GM19035 (cell line): ENCODE measurements around the gene PRPF40B.

Experiments used
- ATAC-seq: cut with Tn5 transposase; IDR thresholded peaks from one replicate; pipeline ENCODE4 v1.9.1; 2021; ENCODE audit not compliant: unreplicated experiment

Gene PRPF40B

DNA sequence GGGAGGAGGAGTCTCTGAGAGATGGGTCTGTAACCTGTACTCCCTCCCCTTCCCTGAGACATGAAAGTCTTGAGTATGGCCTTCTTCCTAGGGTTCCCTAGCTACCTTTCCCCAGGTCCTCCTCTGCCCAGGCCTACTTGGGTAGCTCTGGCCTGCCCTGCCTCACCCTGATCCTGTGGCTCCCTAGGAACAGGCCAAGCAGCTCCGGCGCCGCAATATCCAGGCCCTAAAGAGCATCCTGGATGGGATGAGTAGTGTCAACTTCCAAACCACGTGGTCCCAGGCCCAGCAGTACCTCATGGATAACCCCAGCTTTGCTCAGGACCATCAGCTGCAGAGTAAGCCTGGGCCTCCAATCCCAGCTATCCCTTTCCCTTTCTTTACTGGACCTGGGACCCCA is 12.3 kb downstream of the PRPF40B start:
- ATAC-seq: no peak

DNA sequence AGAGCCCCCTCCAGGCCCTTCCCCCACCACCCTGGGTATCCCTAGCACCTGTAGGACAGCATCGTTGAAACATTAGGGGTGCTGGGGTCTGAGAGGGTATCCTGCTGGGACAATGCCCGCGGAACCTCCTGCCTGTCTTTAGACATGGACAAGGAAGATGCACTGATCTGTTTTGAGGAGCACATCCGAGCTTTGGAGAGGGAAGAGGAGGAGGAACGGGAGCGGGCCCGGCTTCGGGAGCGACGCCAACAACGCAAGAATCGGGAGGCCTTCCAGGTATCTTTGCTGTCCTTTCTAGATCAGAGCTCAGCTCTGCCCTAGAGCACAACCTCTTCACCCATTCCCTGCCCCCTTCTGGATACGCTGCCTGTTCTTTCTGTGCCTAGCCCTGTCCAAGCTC is 13.2 kb downstream of the PRPF40B start:
- no peak for ATAC-seq

- peak; percentile 58 for ATAC-seq
Observed at GRCh38 chr12:49636979-49637755, 13.8 kb downstream of the PRPF40B start.

GRCh38 chr12:49641748-49642369 is 18.5 kb downstream of the PRPF40B start:
- no peak for ATAC-seq

- ATAC-seq: no peak
Observed at GRCh38 chr12:49642370-49642802, 19.0 kb downstream of the PRPF40B start.

- no peak for ATAC-seq
Observed at GRCh38 chr12:49643135-49643534, 19.8 kb downstream of the PRPF40B start.

DNA sequence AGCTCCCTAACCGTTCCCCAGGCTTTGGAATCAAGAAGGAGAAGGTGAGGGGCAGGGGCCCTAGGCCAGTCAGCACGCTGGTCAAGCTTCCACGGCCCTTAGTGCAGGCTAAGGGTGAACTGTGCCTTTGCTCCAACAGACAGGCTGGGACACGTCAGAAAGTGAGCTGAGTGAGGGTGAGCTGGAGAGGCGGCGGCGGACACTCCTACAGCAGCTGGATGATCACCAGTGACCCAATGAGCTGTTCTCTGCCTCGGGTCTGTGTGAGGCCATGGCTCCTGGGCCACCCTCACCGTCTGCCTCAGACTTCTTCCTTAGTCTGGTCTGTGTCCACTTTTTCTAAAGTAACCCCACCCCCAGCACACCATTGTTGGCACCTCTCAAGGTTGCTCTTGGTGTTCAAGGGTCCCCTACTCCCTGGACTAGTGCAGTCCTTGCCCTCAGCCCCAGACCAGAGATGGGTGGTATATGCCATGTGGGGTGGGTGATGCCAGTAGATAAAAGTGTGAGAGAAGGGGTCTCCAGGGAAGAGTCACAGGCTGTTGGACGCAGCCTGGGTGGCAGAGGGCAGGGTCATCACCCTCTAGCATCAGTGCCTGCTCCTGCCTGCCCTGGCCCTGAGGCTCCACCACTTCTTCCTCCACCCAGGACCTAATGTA is 20.7 kb downstream of the PRPF40B start:
- ATAC-seq: no peak

DNA sequence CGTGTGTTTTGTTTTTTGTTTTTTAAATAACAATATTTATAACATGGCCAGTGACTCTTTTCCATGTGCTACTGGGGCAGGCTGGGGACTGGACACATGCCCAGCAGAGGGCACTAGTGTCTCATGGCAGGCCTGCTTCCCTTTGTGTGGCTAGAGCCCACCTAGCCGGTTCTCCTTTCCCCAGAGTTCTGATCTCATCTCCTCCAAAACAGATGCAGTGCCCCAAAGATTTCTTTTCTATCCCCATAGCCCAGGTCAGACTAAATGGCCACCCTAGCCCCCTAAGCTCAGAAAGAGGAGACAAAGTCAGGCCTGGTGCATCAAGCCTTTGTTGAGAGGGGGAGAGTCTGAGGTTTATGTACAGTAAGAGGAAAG is 21.2 kb downstream of the PRPF40B start:
- ATAC-seq: no peak

GRCh38 chr12:49645146-49646039 is 22.0 kb downstream of the PRPF40B start:
- no peak for ATAC-seq

DNA sequence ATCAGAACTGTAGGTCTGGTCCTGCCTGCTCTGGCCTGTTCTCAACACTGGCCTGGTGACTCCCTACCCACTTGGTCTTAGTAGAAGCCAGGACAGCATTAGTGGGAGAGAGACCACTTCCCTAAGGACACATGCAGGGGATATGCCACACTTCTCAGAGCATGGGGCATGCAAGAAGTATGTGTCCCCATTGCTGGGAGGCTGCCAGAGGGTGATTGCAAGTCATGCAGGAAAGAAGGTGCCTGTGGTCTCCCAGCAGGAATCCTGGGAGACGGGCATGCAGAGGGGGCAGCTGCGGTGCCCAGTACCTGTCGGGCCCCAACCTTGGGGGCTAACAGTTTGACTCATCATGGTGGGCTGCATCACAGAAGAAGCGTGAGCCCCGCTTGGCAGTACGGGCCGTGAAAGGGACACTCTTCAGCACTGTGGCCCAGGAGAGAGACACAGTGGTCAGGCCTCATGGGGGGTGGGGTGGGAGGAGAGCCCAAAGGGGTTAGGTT is 23.0 kb downstream of the PRPF40B start:
- ATAC-seq: no peak

DNA sequence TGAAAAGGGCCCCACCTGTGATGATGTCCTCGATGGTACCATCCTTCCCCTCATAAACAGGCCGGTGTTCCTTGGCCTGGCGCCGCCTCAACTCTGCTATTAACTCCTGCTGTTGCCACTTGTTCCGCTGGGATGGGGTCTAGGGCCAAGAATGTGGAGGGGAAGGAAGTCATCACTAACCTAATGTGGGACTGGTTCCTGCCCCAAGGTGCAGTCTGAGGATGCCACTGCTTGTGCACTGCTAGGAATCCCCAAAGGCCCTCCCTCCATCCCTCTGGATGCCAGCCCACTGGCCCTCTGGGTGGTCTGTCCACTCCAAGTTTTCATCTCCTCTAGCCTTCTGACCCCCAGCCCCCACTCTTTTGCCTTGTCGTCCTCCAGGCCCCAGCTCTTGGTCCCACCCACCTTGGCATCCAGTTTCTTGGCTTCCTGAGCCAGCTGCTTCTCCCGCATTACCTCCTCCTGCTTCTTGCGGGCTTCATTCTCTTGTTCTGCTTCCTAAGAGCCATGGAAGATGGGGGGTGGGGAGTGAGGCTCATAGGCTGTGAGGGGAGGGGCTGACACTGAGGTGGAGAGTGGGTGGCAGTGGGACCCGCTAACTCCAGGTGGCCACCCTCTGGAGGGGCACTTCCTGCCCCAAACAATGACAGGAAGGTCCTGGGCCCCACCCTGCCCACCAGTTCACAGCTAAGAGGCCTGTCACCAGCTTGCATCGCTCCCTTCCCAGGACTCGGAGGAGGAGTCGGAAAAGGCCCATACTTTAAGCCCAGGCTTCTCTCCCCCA is 23.7 kb downstream of the PRPF40B start:
- ATAC-seq: no peak

GRCh38 chr12:49647827-49648711 is 24.7 kb downstream of the PRPF40B start:
- ATAC-seq: no peak

DNA sequence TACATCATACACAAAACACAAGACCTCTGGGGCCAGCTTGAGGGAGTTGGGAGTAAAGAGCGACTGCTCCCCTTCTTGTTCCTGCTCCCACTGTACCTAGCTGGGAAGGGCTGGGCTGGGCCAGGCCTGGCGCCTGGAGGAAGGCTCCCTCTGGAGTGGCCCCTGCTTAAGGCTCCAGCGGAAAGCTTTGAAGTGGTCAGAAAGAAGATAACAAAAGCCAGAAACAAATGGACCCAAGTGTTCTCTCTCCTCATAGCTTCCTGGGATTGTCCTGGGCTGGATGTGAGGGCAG is 25.3 kb downstream of the PRPF40B start:
- ATAC-seq: no peak

DNA sequence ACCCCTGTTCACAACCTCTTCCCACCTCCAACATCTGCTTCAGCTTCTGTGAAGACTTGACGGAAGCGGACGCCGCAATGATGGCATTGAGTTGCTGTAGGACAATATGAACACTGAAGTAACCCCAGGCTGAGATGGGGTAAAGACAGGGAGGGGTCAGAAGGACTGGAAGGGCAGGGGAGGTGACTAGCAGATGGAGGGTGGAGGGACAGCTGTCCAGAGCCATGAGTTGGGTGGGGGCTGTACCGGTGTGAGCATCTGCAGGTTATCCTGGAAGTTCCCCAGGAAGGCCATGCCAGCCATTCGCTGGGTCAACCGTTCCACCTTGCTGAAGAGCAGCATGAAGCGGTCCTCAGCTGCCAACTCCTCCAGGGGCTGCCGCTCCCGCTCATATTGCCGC is 26.1 kb downstream of the PRPF40B start:
- no peak for ATAC-seq

GRCh38 chr12:49649892-49650291 is 26.5 kb downstream of the PRPF40B start:
- no peak for ATAC-seq

DNA sequence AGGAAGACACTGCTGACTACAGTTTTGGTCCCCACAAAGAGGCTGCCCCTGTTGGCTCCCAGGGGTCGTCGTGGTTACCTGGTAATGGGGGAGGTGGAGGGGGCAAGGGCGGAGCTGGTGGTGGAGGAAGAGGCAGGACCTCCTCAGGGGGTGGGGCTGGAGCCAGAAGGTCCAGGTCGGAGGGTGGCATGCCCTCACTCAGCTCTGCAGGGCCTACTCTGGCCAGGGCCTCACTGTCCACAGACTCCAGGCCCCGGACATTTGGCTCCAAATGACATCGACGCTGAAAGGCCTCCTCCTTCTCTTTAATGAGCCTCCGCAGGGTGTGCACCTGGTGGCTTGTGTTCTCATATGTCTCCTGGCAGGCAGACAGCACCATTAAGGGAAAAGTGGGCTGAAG is 28.5 kb downstream of the PRPF40B start:
- ATAC-seq: no peak

DNA sequence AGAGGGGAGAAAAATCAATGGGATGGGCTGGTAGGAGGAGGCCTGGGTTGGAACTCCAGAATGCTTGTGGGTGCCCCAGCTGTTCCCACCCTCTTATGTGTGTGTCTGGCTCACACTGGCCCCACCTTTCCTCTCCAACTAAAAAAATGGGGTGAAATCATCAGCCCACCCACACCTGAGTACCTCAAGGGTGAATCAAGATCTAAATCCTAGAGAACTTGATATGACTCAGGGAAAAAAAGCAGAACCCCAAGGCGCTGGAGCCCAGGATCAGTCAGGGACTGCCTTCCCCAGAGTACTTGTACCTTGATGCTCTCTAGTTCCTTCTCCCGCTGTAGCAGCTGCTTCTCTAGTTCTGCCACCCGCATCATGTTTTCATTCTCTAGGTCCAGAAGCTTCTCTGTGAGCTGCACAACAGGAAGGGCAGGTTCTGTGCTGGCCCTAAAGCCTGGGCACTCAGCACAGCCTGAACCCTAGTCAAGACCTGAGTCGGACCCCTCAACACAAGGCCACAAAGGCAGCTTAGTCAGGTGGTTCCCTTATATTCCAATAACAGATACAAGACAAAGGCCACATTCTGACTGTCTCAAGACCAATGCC is 29.7 kb downstream of the PRPF40B start:
- no peak for ATAC-seq

DNA sequence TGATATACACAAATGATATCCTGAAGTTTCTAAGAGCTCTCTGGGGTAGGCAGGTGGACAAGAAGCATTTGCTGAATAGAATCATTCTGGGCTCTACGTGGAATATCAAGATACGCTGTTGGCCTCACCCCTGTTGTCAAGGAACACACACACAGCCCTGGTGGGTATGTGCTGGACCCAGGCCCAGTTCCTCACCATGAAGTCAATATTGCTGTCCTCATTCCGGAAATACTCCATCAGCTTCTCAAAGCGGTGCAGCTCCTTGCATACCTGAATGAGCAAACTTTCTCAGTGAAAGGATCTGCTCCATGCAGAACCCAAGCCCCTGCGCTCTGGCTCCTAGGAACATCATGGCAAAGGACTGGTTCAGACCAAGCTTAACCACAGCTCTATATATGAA is 31.4 kb downstream of the PRPF40B start:
- ATAC-seq: no peak

- no peak for ATAC-seq
Observed at GRCh38 chr12:49655595-49656236, 32.4 kb downstream of the PRPF40B start.
